Measurements from ENCODE around the gene NOSIP. TPM values are rescaled to one million over a fixed set of nuclear protein-coding genes. Genes with fewer than 3 reads are reported as not detected.

The NOSIP gene
- total RNA-seq, 2 experiments from 2014 or later, result 202 to 203 TPM

GRCh38 chr19:49554701-49555181 is 25.6 kb downstream of the NOSIP start:
- H3K9me3 ChIP-seq (ENCODE audit: control insufficient read depth in 1 of 2, insufficient read depth in 1 of 2, low read length in 2 of 2), result peaks cover 0 to 15% of the 10 kb centered on the region in 2 experiments
- H3K27ac ChIP-seq (ENCODE audit: low read depth in 1 of 2, low read length in 2 of 2), result peak overlapping the region; percentile 49 to 62
- ChIA-PET CTCF (interaction anchor here (1.4 to 10.6 kb wide), 2 partner anchors 16 to 82 kb away, joined by 3 to 134 read pairs; no protein-coding TSS in a partner anchor), POLR2A (interaction anchor here (0.6 to 8.6 kb wide), 7 partner anchors 10 to 299 kb away, joined by 3 to 150 read pairs (median 4); partner anchors contain the start of gene RRAS)
- DNase-seq (peak in 8 of 14 experiments; percentile 43 to 82 (median 60)), ATAC-seq (ENCODE audit: poor library complexity) (no peak)
- Mint-ChIP-seq H3K4me1 (ENCODE audit: low read depth) (peaks cover 69% of the 10 kb centered on the region), H3K4me3 (peak overlapping the region; percentile 62), H3K36me3 (ENCODE audit: low read depth) (peaks cover 61% of the 10 kb centered on the region), H3K9me3 (no peaks in the 10 kb centered on the region), H3K27me3 (no peaks in the 10 kb centered on the region), H3K27ac (peak overlapping the region; percentile 96)
- H3K4me1 ChIP-seq (ENCODE audit: insufficient read depth, low read length), result peaks cover 95% of the 10 kb centered on the region
- peaks cover 48% of the 10 kb centered on the region for H3K36me3 ChIP-seq (ENCODE audit: insufficient read depth, low read length)
- peaks cover 0 to 3% of the 10 kb centered on the region in 2 experiments for H3K27me3 ChIP-seq (ENCODE audit: control insufficient read depth in 1 of 2, insufficient read depth in 2 of 2, low read length in 2 of 2)
- intact Hi-C loops (cut with DNase I, micrococcal nuclease), result no loop called here
- no peak overlapping the region for H3K4me3 ChIP-seq (ENCODE audit: low read length)
- no peak for TF ChIP-seq CTCF (IDR thresholded peaks at IDR 0.05)

- CTCF ChIA-PET, result interaction anchor here (0.7 to 10.6 kb wide), 6 partner anchors 13 to 127 kb away, joined by 3 to 134 read pairs (median 4); no protein-coding TSS in a partner anchor
- peaks cover 69% of the 10 kb centered on the region for H3K4me1 Mint-ChIP-seq (ENCODE audit: low read depth)
- H3K36me3 Mint-ChIP-seq (ENCODE audit: low read depth), result peaks cover 50% of the 10 kb centered on the region
- H3K27me3 Mint-ChIP-seq, result no peaks in the 10 kb centered on the region
- H3K27ac ChIP-seq (ENCODE audit: low read depth in 1 of 2, low read length in 2 of 2), result peak overlapping the region; percentile 49 to 60
- peak overlapping the region; percentile 62 for H3K4me3 Mint-ChIP-seq
- peaks cover 0 to 3% of the 10 kb centered on the region in 2 experiments for H3K27me3 ChIP-seq (ENCODE audit: control insufficient read depth in 1 of 2, insufficient read depth in 2 of 2, low read length in 2 of 2)
- POLR2A ChIA-PET, result interaction anchor here (1.0 to 8.6 kb wide), 11 partner anchors 5 to 87 kb away, joined by 3 to 150 read pairs (median 11); partner anchors contain the start of genes FCGRT, RCN3, RPS11 and RRAS
- H3K27ac Mint-ChIP-seq, result peak overlapping the region; percentile 96
- TF ChIP-seq CTCF (IDR thresholded peaks at IDR 0.05), result no peak
- no peaks in the 10 kb centered on the region for H3K9me3 Mint-ChIP-seq
- peaks cover 38% of the 10 kb centered on the region for H3K36me3 ChIP-seq (ENCODE audit: insufficient read depth, low read length)
- DNase-seq (peak in 9 of 14 experiments; percentile 36 to 71 (median 51)), ATAC-seq (ENCODE audit: poor library complexity) (peak; percentile 42)
- peaks cover 0 to 15% of the 10 kb centered on the region in 2 experiments for H3K9me3 ChIP-seq (ENCODE audit: control insufficient read depth in 1 of 2, insufficient read depth in 1 of 2, low read length in 2 of 2)
- intact Hi-C loops (cut with DNase I, micrococcal nuclease), result loop anchor here in 1 of 2 experiments (2.0 kb wide), 1 partner anchor 15 kb away; no protein-coding TSS in a partner anchor
- H3K4me1 ChIP-seq (ENCODE audit: insufficient read depth, low read length), result peaks cover 96% of the 10 kb centered on the region
- no peak overlapping the region for H3K4me3 ChIP-seq (ENCODE audit: low read length)
These were observed 26.7 kb downstream of the NOSIP start for GRCh38 chr19:49553451-49554271.

GRCh38 chr19:49552749-49553148 is 27.6 kb downstream of the NOSIP start:
- POLR2A ChIA-PET, result interaction anchor here (0.6 to 8.6 kb wide), 14 partner anchors 6 to 124 kb away, joined by 3 to 150 read pairs (median 6); partner anchors contain the start of genes FCGRT, PRMT1, RCN3 and RPL13A
- Mint-ChIP-seq H3K27me3 (no peaks in the 10 kb centered on the region), H3K36me3 (ENCODE audit: low read depth) (peaks cover 44% of the 10 kb centered on the region), H3K4me1 (ENCODE audit: low read depth) (peaks cover 68% of the 10 kb centered on the region), H3K27ac (peak overlapping the region; percentile 96), H3K4me3 (peak overlapping the region; percentile 89), H3K9me3 (no peaks in the 10 kb centered on the region)
- H3K36me3 ChIP-seq (ENCODE audit: insufficient read depth, low read length), result peaks cover 29% of the 10 kb centered on the region
- ATAC-seq (ENCODE audit: poor library complexity), result peak; percentile 51
- no peak for TF ChIP-seq CTCF (IDR thresholded peaks at IDR 0.05)
- peaks cover 0 to 3% of the 10 kb centered on the region in 2 experiments for H3K27me3 ChIP-seq (ENCODE audit: control insufficient read depth in 1 of 2, insufficient read depth in 2 of 2, low read length in 2 of 2)
- CTCF ChIA-PET, result interaction anchor here (0.6 to 10.6 kb wide), 6 partner anchors 12 to 82 kb away, joined by 3 to 134 read pairs (median 4); no protein-coding TSS in a partner anchor
- H3K4me3 ChIP-seq (ENCODE audit: low read length), result no peak overlapping the region
- peaks cover 0 to 15% of the 10 kb centered on the region in 2 experiments for H3K9me3 ChIP-seq (ENCODE audit: control insufficient read depth in 1 of 2, insufficient read depth in 1 of 2, low read length in 2 of 2)
- H3K27ac ChIP-seq (ENCODE audit: low read depth in 1 of 2, low read length in 2 of 2), result peak overlapping the region; percentile 49 to 60
- intact Hi-C loops (cut with DNase I, micrococcal nuclease), result loop anchor here in 1 of 2 experiments (2.0 kb wide), 1 partner anchor 16 kb away; no protein-coding TSS in a partner anchor
- peak in 9 of 14 experiments; percentile 32 to 77 (median 53) for DNase-seq
- H3K4me1 ChIP-seq (ENCODE audit: insufficient read depth, low read length), result peaks cover 96% of the 10 kb centered on the region

All from CD4-positive, alpha-beta T cell (primary cell).